GM12878 (cell line): ENCODE results near the gene HBA2. TPM values are rescaled to one million over a fixed set of nuclear protein-coding genes. Genes with fewer than 3 reads are reported as not detected.
A peak's percentile ranks its signal among the peaks of the same experiment; 100 is the strongest.

Source experiments
- ATAC-seq: fragments of 200-7000 bp; cut with Tn5 transposase; 3 replicates; pipeline ENCODE4 v1.9.1; 2020; ENCODE audit warnings: mild to moderate bottlenecking, moderate library complexity
- BruUV-seq: library from RNA; stranded (reverse); fragments of 400-500 nt; replicated peaks from 2 replicates; lab custom pipeline; 2021; lab: Mats Ljungman, UMichigan
- CTCF ChIA-PET: fragments of 300-600 bp; sonication (Branson Sonifier 250); formaldehyde crosslinking; extraction: SDS; loops from one replicate; lab custom pipeline; 2021; ENCODE audit warnings: inconsistent platforms; lab: Yijun Ruan, JAX
- POLR2A ChIA-PET: fragments of 350-600 bp; formaldehyde crosslinking; extraction: SDS; loops from one replicate; lab custom pipeline; 2021; ENCODE audit warnings: inconsistent platforms; lab: Charles Lee
- RAD21 ChIA-PET: fragments of 300-600 bp; sonication (Branson Sonifier 250); formaldehyde crosslinking; loops from one replicate; lab custom pipeline; 2023; ENCODE audit warnings: antibody characterized with exemption; ENCODE audit not compliant: unreplicated experiment; lab: Charles Lee
- SMC1A ChIA-PET: fragments of 300-600 bp; sonication (Branson Sonifier 250); formaldehyde crosslinking; loops from one replicate; lab custom pipeline; 2023; ENCODE audit not compliant: unreplicated experiment, uncharacterized antibody; lab: Charles Lee
- DNase-seq: peaks from one replicate; pipeline ENCODE4 v3.0.0-alpha.2; 2011; ENCODE audit warnings: low read depth, low spot score
- FAIRE-seq: peaks from 3 replicates; lab custom pipeline; 2011; peaks lifted over from hg19 to GRCh38; lab: Jason Lieb, UNC
- H2AFZ ChIP-seq: 2 replicates; pipeline ENCODE4 v1.6.0; 2011; ENCODE audit warnings: low read depth, low read length, control low read depth; ENCODE audit not compliant: control insufficient read depth
- H3K27ac ChIP-seq: 2 replicates; pipeline ENCODE4 v1.5.1; 2011; ENCODE audit warnings: control low read depth; ENCODE audit not compliant: control insufficient read depth, insufficient read depth
- H3K27me3 ChIP-seq, 2 experiments: replicated peaks in 1 of 2; 2 replicates each; pipeline versions ENCODE4 v1.6.0 to v1.6.1; 2011; ENCODE audit warnings: low read length in 1 of 2; ENCODE audit not compliant: control insufficient read depth in 2 of 2, insufficient read depth in 2 of 2
- H3K36me3 ChIP-seq, 2 experiments: 2 replicates each; pipeline ENCODE4 v1.5.1; 2011; ENCODE audit warnings: low read length in 1 of 2; ENCODE audit not compliant: control insufficient read depth in 2 of 2, insufficient read depth in 2 of 2
- H3K4me1 ChIP-seq: 2 replicates; pipeline ENCODE4 v1.6.1; 2011; ENCODE audit warnings: mild to moderate bottlenecking, low read length, moderate library complexity, mixed read lengths; ENCODE audit not compliant: control insufficient read depth, insufficient read depth
- H3K4me2 ChIP-seq: 2 replicates; pipeline ENCODE4 v1.6.0; 2011; ENCODE audit warnings: control low read depth; ENCODE audit not compliant: control insufficient read depth, insufficient read depth
- H3K4me3 ChIP-seq: fragments of 200-600 bp; sonication (generic); 2 replicates; pipeline ENCODE4 v1.5.1; 2016
- H3K79me2 ChIP-seq: 2 replicates; pipeline ENCODE4 v1.6.0; 2011; ENCODE audit warnings: low read length; ENCODE audit not compliant: control insufficient read depth, insufficient read depth
- H3K9ac ChIP-seq: 2 replicates; pipeline ENCODE4 v1.8.0; 2011; ENCODE audit warnings: low read length, control low read depth, mixed read lengths; ENCODE audit not compliant: control insufficient read depth, insufficient read depth
- H3K9me3 ChIP-seq: replicated peaks from 3 replicates; pipeline ENCODE4 v1.5.1; 2011; ENCODE audit warnings: mild to moderate bottlenecking, low read length; ENCODE audit not compliant: control insufficient read depth, insufficient read depth
- H4K20me1 ChIP-seq: 2 replicates; pipeline ENCODE4 v1.6.0; 2011; ENCODE audit not compliant: control insufficient read depth, insufficient read depth
- ASH2L ChIP-seq: fragments of 300-600, 200-600 bp; sonication (generic); IDR thresholded peaks from 2 replicates; pipeline ENCODE4 v1.6.1; 2017; ENCODE audit warnings: low read depth, mild to moderate bottlenecking, borderline replicate concordance
- CREB1 ChIP-seq: IDR thresholded peaks from 2 replicates; pipeline ENCODE4 v1.6.1; 2012; ENCODE audit warnings: low read depth, mild to moderate bottlenecking, inconsistent platforms
- EED ChIP-seq: sonication (generic); IDR thresholded peaks from 2 replicates; pipeline ENCODE4 v1.6.1; 2016; ENCODE audit warnings: antibody characterized with exemption, low read depth
- IKZF2 ChIP-seq, 2 experiments: fragments of 450-650 bp; IDR thresholded peaks; 2 replicates each; pipeline ENCODE4 v1.6.1; 2017; ENCODE audit warnings: mild to moderate bottlenecking in 2 of 2, moderate library complexity in 2 of 2
- IRF4 ChIP-seq: IDR thresholded peaks from 2 replicates; pipeline ENCODE4 v1.6.1; 2011; ENCODE audit warnings: low read depth, low read length
- MYB ChIP-seq: fragments of 150-350 bp; IDR thresholded peaks from 2 replicates; pipeline ENCODE4 v1.6.1; 2014; ENCODE audit warnings: mild to moderate bottlenecking, low read depth, low read length, borderline replicate concordance
- NFYA ChIP-seq: IDR thresholded peaks from 2 replicates; pipeline ENCODE4 v1.6.1; 2011; ENCODE audit warnings: low read depth, mild to moderate bottlenecking, low read length, improper control_type of control experiment, borderline replicate concordance
- PML ChIP-seq: IDR thresholded peaks from 2 replicates; pipeline ENCODE4 v1.6.1; 2012; ENCODE audit warnings: low read length, inconsistent platforms
- POLR2AphosphoS5 ChIP-seq: IDR thresholded peaks from 2 replicates; pipeline ENCODE4 v1.6.1; 2011; ENCODE audit warnings: mild to moderate bottlenecking, low read length, inconsistent platforms
- SIX5 ChIP-seq: IDR thresholded peaks from 2 replicates; pipeline ENCODE4 v1.6.1; 2011; ENCODE audit warnings: mild to moderate bottlenecking, low read depth, low read length, moderate library complexity; ENCODE audit not compliant: severe bottlenecking
- SMAD1 ChIP-seq: fragments of 450-650 bp; IDR thresholded peaks from 2 replicates; pipeline ENCODE4 v1.6.1; 2018; ENCODE audit warnings: mild to moderate bottlenecking, low read depth; ENCODE audit not compliant: partially characterized antibody
- SPI1 ChIP-seq: IDR thresholded peaks from 2 replicates; pipeline ENCODE4 v1.6.1; 2011; ENCODE audit warnings: low read depth, mild to moderate bottlenecking, low read length, moderate library complexity, borderline replicate concordance; ENCODE audit not compliant: insufficient read depth
- ZSCAN29 ChIP-seq: fragments of 450-650 bp; IDR thresholded peaks from 2 replicates; pipeline ENCODE4 v1.6.1; 2017; ENCODE audit warnings: mild to moderate bottlenecking, moderate library complexity
- WGBS: methylation state at CpG from one replicate; pipeline ENCODE4 v1.1.6; 2016; ENCODE audit warnings: low lambda C conversion rate; ENCODE audit not compliant: insufficient replicate concordance, insufficient coverage; ENCODE audit errors: missing lambda C conversion rate; 5-methylcytosine and 5-hydroxymethylcytosine counted together
- in situ Hi-C: fragments of 300-500 bp; cut with MboI; formaldehyde crosslinking; loops from 9 replicates; pipeline ENCODE4 v1.14.3; 2018; ENCODE audit warnings: mixed read lengths
- intact Hi-C: fragments of 100-400 bp; cut with micrococcal nuclease; formaldehyde crosslinking; loops from one replicate; pipeline ENCODE4 v1.14.2; 2022; ENCODE audit not compliant: unreplicated experiment
- polyA plus RNA-seq, 11 experiments: library from polyadenylated mRNA; depleted of rRNA in 4 of 11; unstranded in 6 of 11; stranded (reverse) in 5 of 11; fragments of >200 nt; fragmentation: Nextera tagmentation in 4 of 11; fragmentation: Illumina TruSeq in 1 of 11; extraction: Ambion mirVana in 4 of 11; extraction: Trizol in 1 of 11; gene quantifications; 1 replicate in 1 of 11; 2 replicates in 10 of 11; pipeline versions ENCODE4 v1.2.1 to v1.2.3, GENCODE V29; 2011 to 2016; ENCODE audit warnings: inconsistent platforms in 2 of 11, missing spikeins in 2 of 11, low read depth in 1 of 11
- total RNA-seq, 4 experiments: library from RNA; depleted of rRNA in 3 of 4; stranded (reverse); fragments of >200 nt in 3 of 4; fragmentation: Illumina TruSeq in 1 of 4; extraction: Trizol in 1 of 4; gene quantifications; 2 replicates each; pipeline versions ENCODE4 v1.2.1 to v1.2.3, GENCODE V29; 2013 to 2021
- TF ChIP-seq, protein P1 (sequence below): fragments of 450-650 bp; IDR thresholded peaks from 2 replicates; pipeline ENCODE4 v1.6.1; 2017; ENCODE audit warnings: mild to moderate bottlenecking
- TF ChIP-seq, protein P2 (sequence below): fragments of 450-650 bp; IDR thresholded peaks from 2 replicates; pipeline ENCODE4 v1.6.1; 2014; ENCODE audit warnings: mild to moderate bottlenecking

The HBA2 gene
- total and polyA plus RNA-seq, 10 of the 15 experiments (the other 5 are each of a cell fraction or from before 2014, with no cell fraction given): 0.30 to 0.96 (median 0.92) TPM; not detected in 7

DNA sequence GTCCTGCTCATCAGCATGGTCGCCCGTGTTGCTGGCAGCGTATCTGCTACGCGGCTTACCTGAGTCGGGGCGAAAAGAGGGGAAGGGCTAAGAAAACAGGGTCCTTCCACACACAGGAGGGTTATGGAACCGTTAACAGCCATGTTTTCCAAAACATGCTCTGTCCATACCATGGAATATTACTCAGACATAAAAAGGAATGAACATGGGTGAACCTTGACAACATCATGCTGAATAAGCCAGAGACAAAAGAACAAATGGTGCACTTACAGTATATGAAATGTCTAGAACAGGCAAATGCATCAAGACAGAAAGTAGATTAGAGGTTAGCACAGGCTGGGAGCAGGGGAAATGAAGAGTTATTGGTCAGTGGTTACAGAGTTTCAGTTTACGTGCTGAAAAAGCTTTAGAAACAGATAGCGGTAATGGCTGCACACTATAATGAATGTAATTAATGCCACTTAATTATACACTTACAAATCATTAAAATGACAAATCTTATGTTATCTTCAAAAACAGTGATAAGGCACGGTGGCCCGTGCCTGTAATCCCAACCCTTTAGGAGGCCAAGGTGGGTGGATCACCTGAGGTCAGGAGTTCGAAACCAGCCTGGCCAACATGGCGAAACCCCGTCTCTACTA, 42.0 kb upstream of the HBA2 start:
- no peak overlapping the region; the same call in 1 of the 2 replicates for H3K27ac ChIP-seq
- H2AFZ ChIP-seq: no peak overlapping the region
- in situ Hi-C loops: no loop called here
- ChIA-PET SMC1A (no interaction called here), CTCF (interaction anchor here (0.6 to 1.6 kb wide), 2 partner anchors 12 to 90 kb away, joined by 3 to 5 read pairs; no protein-coding TSS in a partner anchor), RAD21 (interaction anchor here (1.1 kb wide), 1 partner anchor 14 kb away, joined by 3 read pairs; no protein-coding TSS in a partner anchor), POLR2A (interaction anchor here (0.6 kb wide), 2 partner anchors 11 to 215 kb away, joined by 3 to 4 read pairs; no protein-coding TSS in a partner anchor)
- no peaks in the 10 kb centered on the region for H3K27me3 ChIP-seq
- H3K36me3 ChIP-seq: no peaks in the 10 kb centered on the region; a peak in 1 of 4 replicates
- no TSS peak for BruUV-seq
- TF ChIP-seq, protein P1, sequence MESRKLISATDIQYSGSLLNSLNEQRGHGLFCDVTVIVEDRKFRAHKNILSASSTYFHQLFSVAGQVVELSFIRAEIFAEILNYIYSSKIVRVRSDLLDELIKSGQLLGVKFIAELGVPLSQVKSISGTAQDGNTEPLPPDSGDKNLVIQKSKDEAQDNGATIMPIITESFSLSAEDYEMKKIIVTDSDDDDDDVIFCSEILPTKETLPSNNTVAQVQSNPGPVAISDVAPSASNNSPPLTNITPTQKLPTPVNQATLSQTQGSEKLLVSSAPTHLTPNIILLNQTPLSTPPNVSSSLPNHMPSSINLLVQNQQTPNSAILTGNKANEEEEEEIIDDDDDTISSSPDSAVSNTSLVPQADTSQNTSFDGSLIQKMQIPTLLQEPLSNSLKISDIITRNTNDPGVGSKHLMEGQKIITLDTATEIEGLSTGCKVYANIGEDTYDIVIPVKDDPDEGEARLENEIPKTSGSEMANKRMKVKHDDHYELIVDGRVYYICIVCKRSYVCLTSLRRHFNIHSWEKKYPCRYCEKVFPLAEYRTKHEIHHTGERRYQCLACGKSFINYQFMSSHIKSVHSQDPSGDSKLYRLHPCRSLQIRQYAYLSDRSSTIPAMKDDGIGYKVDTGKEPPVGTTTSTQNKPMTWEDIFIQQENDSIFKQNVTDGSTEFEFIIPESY: 0 out of 2 replicates have a peak, but pooled peaks have one; percentile 33
- TF ChIP-seq EED: no peak
- no peaks in the 10 kb centered on the region for H4K20me1 ChIP-seq
- H3K79me2 ChIP-seq: peaks cover 16% of the 10 kb centered on the region
- 81% methylated on average over 8 of the region's 15 CpGs for WGBS
- FAIRE-seq (no peak), DNase-seq (no peak), ATAC-seq (peak; percentile 53)
- no peaks in the 10 kb centered on the region; the same call in 2 of the 3 replicates for H3K9me3 ChIP-seq
- intact Hi-C loops: no loop called here
- peaks cover 11% of the 10 kb centered on the region for H3K4me1 ChIP-seq
- H3K4me3 ChIP-seq: no peak overlapping the region
- no peak overlapping the region for H3K9ac ChIP-seq
- H3K4me2 ChIP-seq: no peak overlapping the region

DNA sequence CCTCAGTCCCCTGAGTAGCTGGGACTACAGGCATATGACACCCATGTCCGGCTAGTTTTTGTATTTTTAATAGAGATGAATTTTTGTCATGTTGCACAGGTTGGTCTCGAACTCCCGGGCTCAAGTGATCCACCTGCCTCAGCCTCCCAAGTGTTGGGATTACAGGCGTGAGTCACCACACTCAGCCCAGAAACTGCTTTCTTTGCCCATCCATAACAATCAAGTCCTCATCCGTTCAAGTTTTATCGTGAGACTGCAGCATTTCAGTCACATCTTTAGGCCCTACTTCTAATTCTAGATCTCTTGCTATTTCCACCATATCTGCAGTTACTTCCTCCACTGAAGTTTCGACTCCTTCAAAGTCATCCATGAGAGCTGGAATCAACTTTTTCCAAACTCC, 40.6 kb upstream of the HBA2 start:
- ChIA-PET CTCF (interaction anchor here (1.1 to 1.2 kb wide), 2 partner anchors 29 to 103 kb away, joined by 3 to 4 read pairs; no protein-coding TSS in a partner anchor), RAD21 (no interaction called here), POLR2A (interaction anchor here (0.6 to 0.8 kb wide), 2 partner anchors 12 to 375 kb away, joined by 3 to 5 read pairs; no protein-coding TSS in a partner anchor), SMC1A (no interaction called here)
- Histone ChIP-seq H3K4me3 (no peak overlapping the region), H4K20me1 (no peaks in the 10 kb centered on the region), H3K4me1 (peaks cover 13% of the 10 kb centered on the region), H3K36me3 (no peaks in the 10 kb centered on the region; a peak in 1 of 4 replicates), H3K27ac (no peak overlapping the region), H3K9ac (no peak overlapping the region), H3K27me3 (no peaks in the 10 kb centered on the region), H3K9me3 (no peaks in the 10 kb centered on the region; the same call in 2 of the 3 replicates), H3K4me2 (no peak overlapping the region), H3K79me2 (peaks cover 22% of the 10 kb centered on the region), H2AFZ (no peak overlapping the region)
- no TSS peak for BruUV-seq
- intact Hi-C loops: no loop called here
- FAIRE-seq (no peak), ATAC-seq (no peak), DNase-seq (no peak)
- in situ Hi-C loops: no loop called here
- WGBS: 95% methylated on average over 7 of the region's 7 CpGs
- TF ChIP-seq ZSCAN29 (no peak), MYB (no peak), IKZF2 (IDR thresholded peaks at IDR 0.05) (no peak), PML (no peak), POLR2AphosphoS5 (no peak), NFYA (no peak), SMAD1 (no peak), ASH2L (no peak), IRF4 (no peak), CREB1 (no peak), SIX5 (no peak), SPI1 (no peak)
- TF ChIP-seq, protein P2, sequence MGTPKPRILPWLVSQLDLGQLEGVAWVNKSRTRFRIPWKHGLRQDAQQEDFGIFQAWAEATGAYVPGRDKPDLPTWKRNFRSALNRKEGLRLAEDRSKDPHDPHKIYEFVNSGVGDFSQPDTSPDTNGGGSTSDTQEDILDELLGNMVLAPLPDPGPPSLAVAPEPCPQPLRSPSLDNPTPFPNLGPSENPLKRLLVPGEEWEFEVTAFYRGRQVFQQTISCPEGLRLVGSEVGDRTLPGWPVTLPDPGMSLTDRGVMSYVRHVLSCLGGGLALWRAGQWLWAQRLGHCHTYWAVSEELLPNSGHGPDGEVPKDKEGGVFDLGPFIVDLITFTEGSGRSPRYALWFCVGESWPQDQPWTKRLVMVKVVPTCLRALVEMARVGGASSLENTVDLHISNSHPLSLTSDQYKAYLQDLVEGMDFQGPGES: no peak
